ENCODE data around the gene YY1.

DNA sequence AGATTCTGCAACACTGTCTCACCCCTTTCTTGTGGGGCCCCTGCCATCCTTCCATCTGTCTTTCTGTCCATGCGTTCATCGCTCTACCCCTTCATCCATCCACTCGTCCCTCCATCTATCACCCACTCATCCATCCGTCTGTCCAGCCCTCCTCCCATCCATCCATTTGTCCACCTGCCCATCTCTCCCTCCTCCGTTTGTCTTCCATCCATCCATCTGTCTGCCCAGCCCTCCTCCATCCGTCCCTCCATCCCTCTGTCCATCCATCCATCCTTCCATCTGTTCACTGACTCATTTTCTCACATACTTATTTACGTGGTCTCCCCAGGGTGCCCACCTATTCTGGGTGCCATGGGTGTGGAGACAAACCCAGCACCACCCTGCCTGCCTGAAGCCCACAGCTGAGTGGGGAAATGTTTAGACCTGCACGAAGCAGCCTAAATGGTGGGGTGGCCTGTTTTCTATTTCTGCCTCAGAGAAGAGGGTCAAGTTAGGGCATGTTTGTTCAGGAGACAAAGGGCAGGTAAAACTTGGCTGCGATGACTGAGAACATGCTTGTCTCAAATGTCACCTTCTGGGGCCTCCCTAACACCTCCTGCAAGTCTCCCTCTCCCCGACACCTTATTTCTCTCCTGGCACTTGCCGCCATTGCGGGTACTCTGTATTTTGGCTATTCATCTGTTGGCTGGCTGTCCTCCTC, 81.4 kb downstream of the YY1 start:
- no peak for TF ChIP-seq CTCF (IDR thresholded peaks at IDR 0.05)
- no peak for TF ChIP-seq POLR2A (IDR thresholded peaks at IDR 0.05)
